ENCODE data around the gene IPO13.
A peak's percentile ranks its signal among the peaks of the same experiment; 100 is the strongest.

Gene IPO13

DNA sequence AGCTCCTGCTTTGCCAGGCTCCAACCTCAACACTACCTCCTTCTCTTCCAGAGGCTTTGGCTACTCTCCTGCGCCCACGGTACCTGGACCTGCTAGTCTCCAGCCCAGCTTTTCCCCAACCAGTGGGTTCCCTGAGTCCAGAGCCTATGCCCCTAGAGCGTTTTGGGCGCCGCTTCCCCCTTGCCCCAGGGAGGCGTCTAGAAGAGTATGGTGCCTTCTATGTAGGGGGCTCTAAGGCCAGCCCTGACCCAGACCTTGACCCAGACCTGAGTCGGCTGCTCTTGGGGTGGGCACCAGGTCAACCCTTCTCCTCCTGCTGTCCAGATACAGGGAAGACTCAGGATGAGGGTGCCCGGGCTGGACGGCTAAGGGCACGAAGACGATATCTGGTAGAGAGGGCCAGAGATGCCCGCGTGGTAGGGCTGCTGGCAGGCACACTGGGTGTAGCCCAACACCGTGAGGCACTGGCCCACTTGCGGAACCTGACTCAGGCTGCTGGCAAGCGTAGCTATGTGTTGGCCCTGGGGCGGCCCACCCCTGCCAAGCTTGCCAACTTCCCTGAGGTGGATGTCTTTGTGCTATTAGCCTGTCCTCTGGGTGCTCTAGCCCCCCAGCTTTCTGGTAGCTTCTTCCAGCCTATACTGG is 24.7 kb downstream of the IPO13 start:
- Histone ChIP-seq H3K9me3 (ENCODE audit: control insufficient read depth, low read length) (no peaks in the 10 kb centered on the region), H3K36me3 (ENCODE audit: control insufficient read depth, insufficient read depth, low read length) (peaks cover 12% of the 10 kb centered on the region), H3K27me3 (replicated peaks; ENCODE audit: control insufficient read depth, insufficient read depth, low read length, poor library complexity, severe bottlenecking) (no peaks in the 10 kb centered on the region), H3K27ac (ENCODE audit: insufficient read depth, low read length, poor library complexity, severe bottlenecking) (no peak overlapping the region), H3K4me1 (ENCODE audit: control insufficient read depth, insufficient read depth, low read length, poor library complexity, severe bottlenecking) (peaks cover 23% of the 10 kb centered on the region), H3K4me3 (ENCODE audit: insufficient read depth, low read depth, low read length, poor library complexity, severe bottlenecking) (no peak overlapping the region)
- no peak for DNase-seq

DNA sequence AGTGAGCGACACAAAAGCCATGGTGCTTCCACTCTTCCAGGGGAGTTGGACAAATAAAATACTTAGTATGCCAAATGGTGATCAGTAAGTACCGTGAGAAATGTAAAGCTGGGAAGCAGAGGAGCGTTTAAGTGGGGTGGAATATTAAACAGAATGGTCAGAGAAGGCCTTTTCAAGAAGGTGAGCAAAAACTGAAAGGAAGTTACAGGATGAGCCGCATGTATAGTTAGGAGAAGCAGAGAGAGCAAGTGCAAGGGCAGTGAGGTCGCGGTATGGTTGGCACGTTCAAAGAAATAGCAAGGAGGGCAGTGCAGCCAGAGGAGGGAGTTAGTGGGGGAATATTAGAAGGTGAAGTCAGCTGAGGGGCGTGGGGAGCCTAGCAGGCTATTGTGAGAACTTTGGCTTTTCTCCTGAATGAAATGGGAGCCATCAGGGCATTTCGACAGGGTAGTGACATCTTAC is 27.3 kb downstream of the IPO13 start:
- peak overlapping the region; percentile 80 for H3K27ac ChIP-seq (ENCODE audit: insufficient read depth, low read length, poor library complexity, severe bottlenecking)
- peak overlapping the region; percentile 77 for H3K4me3 ChIP-seq (ENCODE audit: insufficient read depth, low read depth, low read length, poor library complexity, severe bottlenecking)
- no peaks in the 10 kb centered on the region for H3K9me3 ChIP-seq (ENCODE audit: control insufficient read depth, low read length)
- H3K4me1 ChIP-seq (ENCODE audit: control insufficient read depth, insufficient read depth, low read length, poor library complexity, severe bottlenecking), result peaks cover 28% of the 10 kb centered on the region
- peaks cover 23% of the 10 kb centered on the region for H3K36me3 ChIP-seq (ENCODE audit: control insufficient read depth, insufficient read depth, low read length)
- no peak for DNase-seq
- H3K27me3 ChIP-seq (replicated peaks; ENCODE audit: control insufficient read depth, insufficient read depth, low read length, poor library complexity, severe bottlenecking), result no peaks in the 10 kb centered on the region

DNA sequence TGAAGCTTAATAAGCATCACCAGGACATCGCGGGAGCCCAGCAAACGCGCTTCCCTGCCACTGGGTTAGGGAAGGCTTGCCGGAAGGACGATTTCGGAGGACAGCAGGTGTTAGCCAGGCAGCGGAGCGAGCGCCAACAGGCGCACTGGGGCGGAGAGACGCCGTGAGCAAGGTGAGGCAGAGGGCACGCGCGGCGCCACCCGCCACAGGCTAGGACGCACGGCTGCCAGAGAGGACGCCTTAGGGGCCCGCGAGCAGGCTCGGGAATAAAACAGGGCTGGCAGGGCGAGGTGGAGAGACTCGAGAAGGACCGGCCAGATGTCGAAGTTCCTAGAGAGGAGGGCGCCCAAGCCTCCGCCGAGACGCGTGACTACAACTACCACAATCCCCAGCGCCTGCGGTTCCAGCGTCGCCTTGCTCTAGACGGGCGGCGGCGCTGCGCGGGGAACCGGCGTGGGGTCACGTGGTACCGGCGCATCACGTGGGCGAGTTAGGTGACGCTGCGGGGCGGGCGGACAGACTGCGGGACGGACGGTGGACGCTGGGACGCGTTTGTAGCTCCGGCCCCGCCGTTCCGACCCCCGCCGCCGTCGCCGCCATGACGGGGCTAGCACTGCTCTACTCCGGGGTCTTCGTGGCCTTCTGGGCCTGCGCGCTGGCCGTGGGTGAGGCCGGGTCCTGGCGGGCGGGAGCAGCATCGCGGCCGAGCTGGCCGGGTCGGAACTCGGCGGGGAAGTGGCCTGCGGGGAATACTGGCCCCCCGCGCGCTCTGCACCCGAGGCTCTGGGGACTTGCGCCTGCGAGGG is 27.9 kb downstream of the IPO13 start, which contains the start of gene ATP6V0B:
Gene ATP6V0B (plus strand): TSS at position 518 of the 806 bp plus-strand sequence. CDS start 81 bp downstream, at position 599.
- Histone ChIP-seq H3K36me3 (ENCODE audit: control insufficient read depth, insufficient read depth, low read length) (peaks cover 23% of the 10 kb centered on the region), H3K4me1 (ENCODE audit: control insufficient read depth, insufficient read depth, low read length, poor library complexity, severe bottlenecking) (peaks cover 30% of the 10 kb centered on the region), H3K27ac (ENCODE audit: insufficient read depth, low read length, poor library complexity, severe bottlenecking) (peak within 1 kb of the TSS; percentile 80), H3K4me3 (ENCODE audit: insufficient read depth, low read depth, low read length, poor library complexity, severe bottlenecking) (peak within 1 kb of the TSS; percentile 77), H3K27me3 (replicated peaks; ENCODE audit: control insufficient read depth, insufficient read depth, low read length, poor library complexity, severe bottlenecking) (no peaks in the 10 kb centered on the region), H3K9me3 (ENCODE audit: control insufficient read depth, low read length) (no peaks in the 10 kb centered on the region)
- DNase-seq, result peak; percentile 79 to 92 (median 89)

DNA sequence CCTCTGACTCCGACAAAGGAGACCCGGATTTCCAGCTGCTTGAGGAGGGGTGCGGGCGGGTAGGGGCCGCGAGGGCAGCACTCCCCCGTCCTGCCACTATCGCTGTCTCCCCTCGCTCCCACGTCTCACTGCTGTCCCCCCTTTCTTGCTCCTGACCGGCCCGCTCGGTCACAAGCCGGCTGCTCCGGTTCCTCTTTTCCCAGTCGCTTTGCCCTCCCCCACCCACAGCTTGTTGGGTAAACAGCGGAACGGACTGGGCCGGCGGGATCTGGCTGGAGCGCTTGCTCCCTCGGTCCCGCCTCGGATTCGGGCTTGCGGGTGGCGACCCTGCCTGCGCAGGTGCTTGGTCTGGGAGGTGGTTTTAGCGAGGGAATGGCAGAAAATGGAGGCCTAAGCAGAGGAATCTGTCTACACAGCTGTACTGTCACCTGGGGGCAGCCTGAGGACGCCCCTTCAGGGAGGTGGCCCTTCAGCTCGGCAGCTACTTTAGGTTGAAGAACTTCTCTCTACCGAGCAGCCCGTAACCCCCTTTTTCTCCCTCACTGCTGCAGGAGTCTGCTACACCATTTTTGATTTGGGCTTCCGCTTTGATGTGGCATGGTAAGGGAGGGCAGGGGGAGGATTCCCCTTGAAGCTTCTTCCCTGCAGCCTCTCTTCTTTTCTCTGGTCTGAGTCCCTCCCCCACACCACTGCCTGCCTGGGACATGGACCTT is 28.7 kb downstream of the IPO13 start:
- Histone ChIP-seq H3K9me3 (ENCODE audit: control insufficient read depth, low read length) (no peaks in the 10 kb centered on the region), H3K27ac (ENCODE audit: insufficient read depth, low read length, poor library complexity, severe bottlenecking) (peak overlapping the region; percentile 80), H3K36me3 (ENCODE audit: control insufficient read depth, insufficient read depth, low read length) (peaks cover 23% of the 10 kb centered on the region), H3K27me3 (replicated peaks; ENCODE audit: control insufficient read depth, insufficient read depth, low read length, poor library complexity, severe bottlenecking) (no peaks in the 10 kb centered on the region), H3K4me3 (ENCODE audit: insufficient read depth, low read depth, low read length, poor library complexity, severe bottlenecking) (peak overlapping the region; percentile 77), H3K4me1 (ENCODE audit: control insufficient read depth, insufficient read depth, low read length, poor library complexity, severe bottlenecking) (peaks cover 32% of the 10 kb centered on the region)
- peak in 1 of 3 donors; percentile 20 for DNase-seq

DNA sequence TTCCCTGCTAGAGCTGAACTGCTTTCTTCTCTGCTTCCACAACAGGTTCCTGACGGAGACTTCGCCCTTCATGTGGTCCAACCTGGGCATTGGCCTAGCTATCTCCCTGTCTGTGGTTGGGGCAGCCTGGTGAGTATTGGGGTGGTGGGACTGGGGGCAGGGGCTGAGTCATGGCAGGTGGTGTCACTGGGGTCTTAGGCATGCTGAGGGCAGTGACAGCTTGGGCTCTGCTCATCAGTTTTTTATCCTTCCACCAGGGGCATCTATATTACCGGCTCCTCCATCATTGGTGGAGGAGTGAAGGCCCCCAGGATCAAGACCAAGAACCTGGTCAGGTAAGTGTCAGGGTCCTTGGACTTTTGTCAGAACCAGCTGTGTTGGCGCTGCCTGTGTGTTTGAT is 29.3 kb downstream of the IPO13 start:
- Histone ChIP-seq H3K27me3 (replicated peaks; ENCODE audit: control insufficient read depth, insufficient read depth, low read length, poor library complexity, severe bottlenecking) (no peaks in the 10 kb centered on the region), H3K9me3 (ENCODE audit: control insufficient read depth, low read length) (no peaks in the 10 kb centered on the region), H3K4me1 (ENCODE audit: control insufficient read depth, insufficient read depth, low read length, poor library complexity, severe bottlenecking) (peaks cover 28% of the 10 kb centered on the region), H3K36me3 (ENCODE audit: control insufficient read depth, insufficient read depth, low read length) (peaks cover 23% of the 10 kb centered on the region), H3K27ac (ENCODE audit: insufficient read depth, low read length, poor library complexity, severe bottlenecking) (peak overlapping the region; percentile 80), H3K4me3 (ENCODE audit: insufficient read depth, low read depth, low read length, poor library complexity, severe bottlenecking) (peak overlapping the region; percentile 77)
- no peak for DNase-seq

DNA sequence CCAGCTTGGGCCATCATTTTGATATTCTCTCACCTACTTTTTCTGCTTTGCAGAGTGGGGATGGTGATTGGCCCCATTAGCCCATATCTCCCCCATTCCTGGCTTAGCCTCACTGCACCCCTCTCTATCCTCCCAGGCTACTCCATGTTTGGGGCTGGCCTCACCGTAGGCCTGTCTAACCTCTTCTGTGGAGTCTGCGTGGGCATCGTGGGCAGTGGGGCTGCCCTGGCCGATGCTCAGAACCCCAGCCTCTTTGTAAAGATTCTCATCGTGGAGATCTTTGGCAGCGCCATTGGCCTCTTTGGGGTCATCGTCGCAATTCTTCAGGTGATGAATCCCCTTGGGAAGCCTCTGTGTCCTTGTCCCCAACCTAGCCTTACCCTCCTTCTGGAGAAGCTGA is 30.1 kb downstream of the IPO13 start:
- H3K4me3 ChIP-seq (ENCODE audit: insufficient read depth, low read depth, low read length, poor library complexity, severe bottlenecking), result no peak overlapping the region
- H3K4me1 ChIP-seq (ENCODE audit: control insufficient read depth, insufficient read depth, low read length, poor library complexity, severe bottlenecking), result peaks cover 28% of the 10 kb centered on the region
- H3K27ac ChIP-seq (ENCODE audit: insufficient read depth, low read length, poor library complexity, severe bottlenecking), result no peak overlapping the region

DNA sequence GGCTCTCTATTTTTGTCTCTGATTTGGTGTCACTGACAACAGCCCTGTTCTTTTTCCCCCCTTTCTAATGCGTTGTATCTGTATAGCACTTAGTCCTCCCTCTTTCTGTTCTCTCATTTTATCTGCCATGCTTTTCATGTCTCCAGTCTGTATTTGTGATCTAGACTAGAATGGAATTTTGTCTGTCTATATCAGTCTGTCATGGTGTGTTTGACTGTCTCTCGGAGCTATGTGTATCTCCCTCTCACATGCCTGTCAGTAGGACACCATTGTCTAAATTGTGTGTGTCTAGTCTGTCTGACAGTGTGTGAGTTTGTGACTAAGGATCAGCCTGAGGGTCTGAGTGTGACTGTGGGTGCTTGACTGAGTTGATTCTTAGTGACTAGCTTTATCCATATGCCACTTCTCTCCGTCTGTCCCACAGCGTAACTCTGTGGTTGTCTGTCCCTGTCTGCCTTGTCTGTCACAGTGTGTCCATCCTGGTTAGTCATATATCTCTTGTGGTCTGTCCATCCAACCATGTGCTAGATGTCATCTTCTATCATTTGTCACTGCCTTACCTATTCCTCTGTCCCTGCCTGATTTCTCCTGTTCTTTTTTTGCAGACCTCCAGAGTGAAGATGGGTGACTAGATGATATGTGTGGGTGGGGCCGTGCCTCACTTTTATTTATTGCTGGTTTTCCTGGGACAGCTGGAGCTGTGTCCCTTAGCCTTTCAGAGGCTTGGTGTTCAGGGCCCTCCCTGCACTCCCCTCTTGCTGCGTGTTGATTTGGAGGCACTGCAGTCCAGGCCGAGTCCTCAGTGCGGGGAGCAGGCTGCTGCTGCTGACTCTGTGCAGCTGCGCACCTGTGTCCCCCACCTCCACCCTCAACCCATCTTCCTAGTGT is 30.9 kb downstream of the IPO13 start:
- Histone ChIP-seq H3K36me3 (ENCODE audit: control insufficient read depth, insufficient read depth, low read length) (peaks cover 19% of the 10 kb centered on the region), H3K27me3 (replicated peaks; ENCODE audit: control insufficient read depth, insufficient read depth, low read length, poor library complexity, severe bottlenecking) (no peaks in the 10 kb centered on the region), H3K27ac (ENCODE audit: insufficient read depth, low read length, poor library complexity, severe bottlenecking) (no peak overlapping the region), H3K4me3 (ENCODE audit: insufficient read depth, low read depth, low read length, poor library complexity, severe bottlenecking) (no peak overlapping the region), H3K4me1 (ENCODE audit: control insufficient read depth, insufficient read depth, low read length, poor library complexity, severe bottlenecking) (peaks cover 28% of the 10 kb centered on the region), H3K9me3 (ENCODE audit: control insufficient read depth, low read length) (no peaks in the 10 kb centered on the region)
- DNase-seq, result no peak

More for the DNA sequence above, 30.1 kb downstream of the IPO13 start:
- H3K27me3 ChIP-seq (replicated peaks; ENCODE audit: control insufficient read depth, insufficient read depth, low read length, poor library complexity, severe bottlenecking), result no peaks in the 10 kb centered on the region
- DNase-seq, result no peak
- H3K9me3 ChIP-seq (ENCODE audit: control insufficient read depth, low read length), result no peaks in the 10 kb centered on the region
- peaks cover 23% of the 10 kb centered on the region for H3K36me3 ChIP-seq (ENCODE audit: control insufficient read depth, insufficient read depth, low read length)

DNA sequence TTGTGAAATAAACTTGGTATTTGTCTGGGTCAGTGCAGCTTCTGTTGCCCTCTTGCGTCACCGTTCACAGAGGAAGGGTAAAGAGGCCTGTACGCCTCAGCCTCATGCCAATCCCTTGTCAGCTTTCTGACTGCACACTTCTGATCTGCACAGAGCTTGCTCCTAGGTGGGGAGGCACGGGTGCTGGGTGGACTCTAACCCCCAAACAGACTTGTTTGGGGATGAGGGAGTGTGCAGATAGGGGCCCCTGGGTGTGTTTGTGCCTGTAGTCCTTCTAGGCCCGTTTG is 31.5 kb downstream of the IPO13 start:
- no peak overlapping the region for H3K27ac ChIP-seq (ENCODE audit: insufficient read depth, low read length, poor library complexity, severe bottlenecking)

DNA sequence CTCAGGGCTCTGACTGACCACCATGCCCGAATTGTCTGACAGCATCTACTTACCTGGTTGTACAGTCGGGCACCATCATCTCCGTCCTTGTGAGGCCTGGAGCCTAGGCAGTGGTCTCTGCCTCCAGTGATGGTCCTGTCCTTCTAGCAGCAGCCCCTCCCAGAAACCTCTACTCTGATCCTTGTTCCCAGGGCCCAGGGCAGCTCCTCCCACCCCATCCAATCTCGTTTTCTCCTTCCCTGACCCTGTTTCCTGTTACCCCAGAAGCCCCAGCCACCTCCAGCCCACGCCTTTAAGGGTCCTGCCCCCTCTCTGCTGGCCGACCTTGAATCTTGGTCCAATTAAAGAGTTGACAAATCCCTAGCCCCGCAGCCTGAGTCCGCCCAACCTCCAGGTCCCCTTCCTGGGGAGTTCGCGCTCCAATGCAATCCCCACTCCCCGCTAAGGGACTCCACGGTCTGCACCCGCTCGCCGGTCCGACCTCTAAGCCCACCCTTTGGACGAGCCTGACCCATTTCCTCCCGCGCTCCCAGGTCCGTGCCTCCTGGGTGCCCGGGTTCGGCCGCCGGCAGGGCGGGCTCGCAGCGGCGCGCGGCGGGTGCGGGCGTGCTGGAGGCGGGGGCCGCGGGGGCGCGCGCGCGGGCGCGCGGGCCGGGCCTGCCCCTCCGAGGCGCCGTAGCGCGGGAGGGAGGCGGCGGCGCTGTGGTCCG is 32.0 kb downstream of the IPO13 start, which contains the start of gene B4GALT2:
Gene B4GALT2 (plus strand): TSS at position 660 of the 710 bp plus-strand sequence. CDS start 1,951 bp downstream, outside the sequence.
- Histone ChIP-seq H3K4me1 (ENCODE audit: control insufficient read depth, insufficient read depth, low read length, poor library complexity, severe bottlenecking) (peaks cover 28% of the 10 kb centered on the region), H3K9me3 (ENCODE audit: control insufficient read depth, low read length) (no peaks in the 10 kb centered on the region), H3K27me3 (replicated peaks; ENCODE audit: control insufficient read depth, insufficient read depth, low read length, poor library complexity, severe bottlenecking) (no peaks in the 10 kb centered on the region), H3K27ac (ENCODE audit: insufficient read depth, low read length, poor library complexity, severe bottlenecking) (no peak within 1 kb of the TSS), H3K36me3 (ENCODE audit: control insufficient read depth, insufficient read depth, low read length) (peaks cover 14% of the 10 kb centered on the region), H3K4me3 (ENCODE audit: insufficient read depth, low read depth, low read length, poor library complexity, severe bottlenecking) (peak within 1 kb of the TSS; percentile 49)
- DNase-seq, result no peak

More for the DNA sequence above, 31.5 kb downstream of the IPO13 start:
- H3K27me3 ChIP-seq (replicated peaks; ENCODE audit: control insufficient read depth, insufficient read depth, low read length, poor library complexity, severe bottlenecking), result no peaks in the 10 kb centered on the region
- H3K9me3 ChIP-seq (ENCODE audit: control insufficient read depth, low read length), result no peaks in the 10 kb centered on the region
- no peak for DNase-seq
- H3K4me1 ChIP-seq (ENCODE audit: control insufficient read depth, insufficient read depth, low read length, poor library complexity, severe bottlenecking), result peaks cover 28% of the 10 kb centered on the region
- no peak overlapping the region for H3K4me3 ChIP-seq (ENCODE audit: insufficient read depth, low read depth, low read length, poor library complexity, severe bottlenecking)
- peaks cover 14% of the 10 kb centered on the region for H3K36me3 ChIP-seq (ENCODE audit: control insufficient read depth, insufficient read depth, low read length)
